ENCODE results near the gene PDZRN3.

Gene PDZRN3

GRCh38 chr3:73342077-73342476 is 282.7 kb downstream of the PDZRN3 start:
- no peak for DNase-seq (ENCODE audit: low read depth, low spot score)

GRCh38 chr3:73341272-73341935 is 283.3 kb downstream of the PDZRN3 start:
- DNase-seq (ENCODE audit: low read depth, low spot score), result no peak

- DNase-seq (ENCODE audit: low read depth, low spot score), result no peak
Observed at GRCh38 chr3:73332558-73332957, 292.2 kb downstream of the PDZRN3 start.
